Activated effector memory CD4-positive, alpha-beta T cell treated with Interleukin-2 at 50 U/mL for 16 hours (primary cell): Measurements from ENCODE around the gene TRMT13.
"Not testable (repeated sequence)": the region's sequence is repeated elsewhere in the genome, so short reads cannot be mapped to it uniquely, and the experiment has no call there.

ENCODE experiments used
- DNase-seq: peaks from one replicate; pipeline ENCODE4 v3.0.0-alpha.2; 2020

TRMT13 gene

DNA sequence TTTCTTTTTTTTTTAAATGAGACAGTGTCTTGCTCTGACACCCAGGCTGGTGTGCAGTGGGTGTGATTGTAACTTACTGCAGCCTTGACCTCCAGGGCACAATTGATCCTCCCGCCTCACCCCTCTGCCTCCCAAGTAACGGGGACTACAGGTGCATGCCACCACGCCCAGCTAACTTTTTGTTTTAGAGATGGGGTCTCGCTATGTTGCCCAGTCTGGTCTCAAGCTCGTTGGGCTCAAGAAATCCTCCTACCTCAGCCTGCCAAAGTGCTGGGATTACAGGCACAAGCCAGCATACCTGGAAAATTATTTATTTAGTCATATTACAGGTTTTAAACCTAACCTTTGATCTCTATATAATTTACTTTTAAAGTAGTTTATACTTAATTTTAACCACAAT lies 31.7 kb downstream of the TRMT13 start:
- DNase-seq = no peak

DNA sequence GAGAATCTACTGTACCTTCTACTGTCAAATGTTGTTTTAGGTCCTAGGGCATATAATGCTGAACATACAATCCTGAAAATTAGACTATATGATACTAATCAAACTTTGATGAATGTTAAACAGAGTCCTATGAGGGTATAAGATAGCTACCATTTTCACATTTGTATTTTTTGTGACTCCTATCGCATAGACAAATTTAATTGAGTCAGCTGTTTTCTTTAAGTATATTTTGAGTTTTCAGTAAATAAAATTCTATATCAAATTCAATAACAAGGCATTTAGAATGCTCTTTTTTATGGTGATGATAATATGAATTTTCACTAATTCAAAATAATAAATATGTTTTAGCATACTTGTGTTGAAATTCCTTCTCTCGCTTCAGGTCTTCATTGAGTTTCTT lies 35.1 kb downstream of the TRMT13 start:
- no peak for DNase-seq

DNA sequence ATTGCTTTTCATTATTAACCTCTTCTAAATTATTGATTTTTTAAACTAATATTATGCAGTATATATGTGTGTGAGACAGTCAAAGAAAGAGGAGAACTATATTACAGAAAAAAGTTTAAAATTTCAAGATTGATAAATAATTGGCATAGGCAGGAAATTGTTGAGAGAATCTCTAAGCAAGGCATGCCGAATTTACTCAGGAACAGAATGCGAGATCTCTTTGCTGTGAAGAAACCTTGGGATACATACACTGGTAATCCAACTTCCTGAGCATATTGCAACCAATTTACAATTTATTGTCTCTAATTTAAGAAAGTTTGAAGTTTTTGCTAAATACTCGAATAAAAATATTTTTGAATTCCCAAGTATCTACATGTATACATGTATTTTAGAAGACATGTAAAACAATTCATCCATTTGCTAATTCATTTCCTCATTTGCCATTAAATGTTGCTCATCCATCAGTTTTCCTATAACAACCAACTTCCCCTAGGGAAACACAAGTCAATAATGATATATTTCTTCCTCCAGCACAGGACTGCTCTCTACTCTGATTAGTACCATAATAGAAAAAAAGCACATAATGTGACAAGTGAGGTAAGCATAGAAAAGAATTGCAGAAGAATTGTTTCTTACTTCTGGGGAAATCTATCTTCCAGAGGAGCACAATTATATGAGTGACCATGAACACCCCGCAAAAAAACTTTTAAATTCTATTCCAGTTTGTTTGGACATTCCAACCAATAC lies 44.5 kb downstream of the TRMT13 start:
- no peak for DNase-seq

DNA sequence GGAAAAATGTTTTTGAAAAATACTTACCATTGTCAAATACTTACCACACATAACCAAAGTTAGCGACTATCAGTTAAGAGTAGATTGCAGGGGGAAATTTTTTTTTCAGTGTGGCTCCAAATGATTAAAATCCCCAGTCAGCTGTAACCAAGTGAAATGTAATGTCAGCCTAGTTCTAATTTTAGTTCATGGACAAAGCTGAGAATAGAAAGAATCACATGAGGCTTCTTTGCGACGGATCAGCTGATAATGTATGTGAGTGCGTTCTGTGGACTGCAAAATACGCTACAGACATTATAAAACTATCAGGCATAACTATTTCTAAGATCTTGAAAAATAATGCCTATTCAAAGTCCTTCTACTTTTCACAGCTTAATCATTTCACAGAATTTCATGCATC lies 45.1 kb downstream of the TRMT13 start, which contains the start of gene LRRC39:
LRRC39 (minus strand) TSS at position 166 of the 400 bp plus-strand sequence. CDS start 9,740 bp downstream, outside the sequence.
- DNase-seq = no peak

DNA sequence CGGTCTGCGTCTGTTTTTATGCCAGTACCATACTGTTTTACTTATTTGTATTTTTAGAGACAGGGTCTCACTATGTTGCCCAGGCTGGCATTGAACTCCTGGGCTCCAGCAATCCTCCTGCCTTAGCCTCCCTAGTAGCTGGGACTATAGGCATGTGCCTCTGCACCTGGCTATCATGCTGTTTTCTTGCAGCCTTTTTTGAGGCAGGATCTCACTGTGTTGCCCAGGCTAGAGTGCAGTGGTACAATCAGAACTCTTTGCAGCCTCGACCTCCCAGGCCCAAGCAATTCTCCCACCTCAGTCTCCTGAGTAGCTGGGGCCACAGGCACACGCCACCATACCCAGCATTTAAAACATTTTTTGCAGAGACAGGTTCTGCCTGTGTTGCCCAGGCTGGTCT lies 50.4 kb downstream of the TRMT13 start:
- no peak for DNase-seq

DNA sequence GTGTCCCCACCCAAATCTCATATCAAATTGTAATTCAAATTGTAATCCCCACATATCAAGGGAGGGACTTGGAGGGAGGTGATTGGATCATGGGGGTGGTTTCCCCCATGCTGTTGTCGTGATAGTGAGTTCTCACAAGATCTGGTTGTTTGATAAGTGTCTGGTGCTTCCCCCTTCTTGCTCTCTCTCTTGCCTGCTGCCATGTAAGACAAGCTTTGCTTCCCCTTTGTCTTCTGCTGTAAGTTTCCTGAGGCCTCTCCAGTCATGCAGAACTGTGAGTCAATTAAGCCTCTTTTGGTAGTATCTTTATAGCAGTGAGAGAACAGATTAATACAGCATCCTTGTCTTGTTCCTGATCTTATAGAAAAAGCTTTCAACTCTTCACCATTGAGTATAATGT lies 51.6 kb downstream of the TRMT13 start:
- no peak for DNase-seq

DNA sequence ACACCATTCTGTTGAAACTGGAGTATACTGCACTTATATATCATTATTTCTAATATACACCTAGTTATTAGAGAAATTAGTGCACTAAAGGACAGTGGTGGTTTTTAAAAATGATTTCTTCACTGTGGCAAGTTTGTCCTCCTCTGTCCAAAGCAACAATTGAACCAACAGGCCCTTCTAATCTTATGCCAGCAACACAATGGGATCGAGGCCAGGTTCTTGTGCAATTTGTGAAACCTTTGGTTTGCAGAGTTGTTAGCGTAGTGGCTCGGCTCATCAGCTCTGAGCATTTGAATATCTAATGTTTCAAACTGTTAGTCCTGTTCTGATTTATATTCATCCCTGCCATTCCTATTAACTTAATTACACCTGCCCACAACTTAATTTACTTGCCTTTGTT lies 54.9 kb downstream of the TRMT13 start:
- DNase-seq = no peak

DNA sequence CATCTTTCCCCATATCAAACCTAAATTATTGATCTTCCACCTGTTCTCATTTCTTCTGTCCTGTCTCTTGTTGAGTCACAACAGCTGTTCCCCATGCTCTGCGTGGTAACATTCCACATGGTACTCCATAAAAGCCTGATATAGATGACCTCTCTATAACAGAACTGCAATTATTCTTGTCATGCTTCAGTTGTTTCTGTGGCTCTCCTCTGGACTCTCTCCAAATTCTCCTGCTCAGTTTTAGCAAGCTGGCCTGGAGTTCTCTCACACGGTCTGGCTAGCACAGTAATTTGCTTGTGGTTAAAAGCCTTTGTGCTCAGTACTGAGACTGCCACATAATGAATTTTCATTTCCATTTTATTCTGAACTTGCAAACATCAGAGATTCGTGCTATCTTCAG lies 55.7 kb downstream of the TRMT13 start:
- DNase-seq = no peak

DNA sequence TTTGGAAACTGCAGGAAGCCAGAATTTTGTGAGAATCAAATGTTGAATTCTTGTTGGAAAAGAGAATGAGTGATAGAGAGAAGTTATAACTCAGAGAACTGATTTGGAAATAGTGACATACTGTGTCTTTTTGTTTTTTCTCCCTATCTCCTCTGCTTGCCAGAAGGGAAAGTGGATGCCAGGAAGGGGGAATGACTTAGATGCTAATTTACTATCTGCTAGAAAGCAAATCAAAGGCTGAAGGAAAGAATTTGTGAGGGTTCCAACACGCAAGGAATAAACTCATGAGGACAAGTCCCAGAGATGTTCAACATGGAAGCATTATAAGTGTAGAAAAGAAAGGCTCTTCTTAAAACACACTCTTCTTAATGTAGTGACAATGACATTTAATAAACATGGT lies 65.6 kb downstream of the TRMT13 start:
- no peak for DNase-seq

DNA sequence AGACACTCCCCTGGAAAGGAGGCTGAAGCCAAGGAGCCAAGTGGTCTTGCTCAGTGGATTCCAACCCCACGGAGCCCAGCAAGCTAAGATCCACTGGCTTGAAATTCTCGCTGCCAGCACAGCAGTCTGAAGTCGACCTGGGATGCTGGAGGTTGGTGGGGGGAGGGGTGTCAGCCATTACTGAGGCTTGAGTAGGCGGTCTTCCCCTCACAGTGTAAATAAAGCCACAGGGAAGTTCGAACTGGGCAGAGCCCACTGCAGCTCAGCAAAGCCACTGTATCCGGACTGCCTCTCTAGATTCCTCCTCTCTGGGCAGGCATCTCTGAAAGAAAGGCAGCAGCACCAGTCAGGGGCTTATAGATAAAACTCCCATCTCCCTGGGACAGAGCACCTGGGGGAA lies 67.1 kb downstream of the TRMT13 start:
- DNase-seq = not testable (repeated sequence)
